Aorta (tissue), 5 donors: Measurements from ENCODE around the gene ZNF423. TPM values are rescaled to one million over a fixed set of nuclear protein-coding genes. Genes with fewer than 3 reads are reported as not detected.

Experiments
- ATAC-seq: fragments of 200-7000 bp; cut with Tn5 transposase; one replicate; pipeline ENCODE4 v1.9.1; 2022; ENCODE audit warnings: moderate library complexity; ENCODE audit not compliant: low FRiP score
- DNase-seq, 2 donors: peaks; one replicate each; pipeline ENCODE4 v3.0.0-alpha.2; 2020
- H3K27ac ChIP-seq, 2 donors: one replicate each; pipeline ENCODE4 v1.5.1; 2013; ENCODE audit warnings: low read length in 2 of 2, mild to moderate bottlenecking in 2 of 2, moderate library complexity in 2 of 2, control low read depth in 1 of 2, inconsistent platforms in 1 of 2, low read depth in 1 of 2
- H3K27me3 ChIP-seq, 2 donors: one replicate each; pipeline ENCODE4 v1.6.1; 2013; ENCODE audit warnings: control low read depth in 1 of 2, low read length in 1 of 2, mild to moderate bottlenecking in 1 of 2, moderate library complexity in 1 of 2; ENCODE audit not compliant: insufficient read depth in 2 of 2, control insufficient read depth in 1 of 2
- H3K36me3 ChIP-seq, 2 donors: one replicate each; pipeline ENCODE4 v1.6.1; 2013; ENCODE audit warnings: control low read depth in 1 of 2, low read length in 1 of 2, mild to moderate bottlenecking in 1 of 2; ENCODE audit not compliant: insufficient read depth in 2 of 2, control insufficient read depth in 1 of 2
- H3K4me1 ChIP-seq, 2 donors: one replicate each; pipeline ENCODE4 v1.6.1; 2013; ENCODE audit warnings: low read length in 2 of 2, control low read depth in 1 of 2, mild to moderate bottlenecking in 1 of 2, moderate library complexity in 1 of 2; ENCODE audit not compliant: insufficient read depth in 2 of 2, control insufficient read depth in 1 of 2
- H3K4me3 ChIP-seq, 2 donors: one replicate each; pipeline ENCODE4 v1.5.1; 2013; ENCODE audit warnings: low read length in 2 of 2, control low read depth in 1 of 2, mild to moderate bottlenecking in 1 of 2
- H3K9me3 ChIP-seq: one replicate; pipeline ENCODE4 v1.6.1; 2013; ENCODE audit warnings: mild to moderate bottlenecking, low read length; ENCODE audit not compliant: control insufficient read depth
- WGBS, 2 donors: extraction: QIAGEN DNeasy Blood & Tissue Kit; methylation state at CpG; one replicate each; pipeline ENCODE4 v1.1.7; 2013; 5-methylcytosine and 5-hydroxymethylcytosine counted together
- intact Hi-C, 2 donors: fragments of 100-400 bp; cut with DNase I; formaldehyde crosslinking; loops; one replicate each; pipeline versions ENCODE4 v1.14.2 to v1.15.0; 2022
- polyA plus RNA-seq, 2 donors: library from polyadenylated mRNA; stranded (reverse); fragments of 200-250 nt; gene quantifications; one replicate each; pipeline ENCODE4 v1.2.3, GENCODE V29; 2013
- total RNA-seq, 2 donors: library from RNA; stranded (reverse); fragmentation: NEBNext Ultra II Directional; extraction: Animal tissue kit (Norgen Biotek cat#: 25700); gene quantifications; one replicate each; pipeline ENCODE4 v1.2.1, GENCODE V29; 2021
- donor health status: healthy with polysubstance abuse.
- donor health status: Bipolar disorder and iron deficiency.
- donor health status: DM: no; HTN: no; CAD: no.
- donor health status: DM: no; HTN: no; CAD: no.
- donor health status: DM: yes; HTN: yes; CAD: no.

The ZNF423 gene
- total and polyA plus RNA-seq, 4 donors: 3.1 to 43.1 (median 10.0) TPM

DNA sequence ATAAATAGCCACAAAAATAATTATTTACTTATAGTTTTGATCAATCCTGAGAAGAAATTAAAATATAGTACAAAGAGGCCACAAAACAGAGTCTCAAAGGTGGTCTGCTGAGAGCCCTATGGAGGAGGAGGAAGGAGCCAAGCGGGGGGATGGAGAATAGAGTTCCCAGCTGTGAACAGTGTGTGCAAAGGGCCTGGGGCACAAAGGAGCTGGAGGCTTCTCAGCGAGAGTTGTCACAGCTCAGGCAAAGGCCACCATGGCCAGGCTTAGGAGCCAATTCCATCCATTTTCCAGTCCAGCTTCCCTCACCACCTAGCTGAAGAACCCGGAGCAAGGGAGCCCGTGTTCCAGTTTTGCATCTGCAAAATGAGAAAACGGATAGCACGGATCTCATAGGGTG lies 5.4 kb upstream of the ZNF423 start:
- WGBS, 2 donors: 93 to 95% methylated on average over 6 of the region's 6 CpGs
- ATAC-seq (no peak), DNase-seq (no peak)
- H3K36me3 ChIP-seq: no peaks in the 10 kb centered on the region
- intact Hi-C loops: loop anchor here in 1 of 2 donors (5.0 kb wide), 2 partner anchors 34 to 374 kb away; no protein-coding TSS in a partner anchor
- no peaks in the 10 kb centered on the region for H3K4me1 ChIP-seq
- H3K4me3 ChIP-seq: no peak overlapping the region
- no peak overlapping the region for H3K27ac ChIP-seq
- no peaks in the 10 kb centered on the region for H3K27me3 ChIP-seq
- H3K9me3 ChIP-seq: no peaks in the 10 kb centered on the region

DNA sequence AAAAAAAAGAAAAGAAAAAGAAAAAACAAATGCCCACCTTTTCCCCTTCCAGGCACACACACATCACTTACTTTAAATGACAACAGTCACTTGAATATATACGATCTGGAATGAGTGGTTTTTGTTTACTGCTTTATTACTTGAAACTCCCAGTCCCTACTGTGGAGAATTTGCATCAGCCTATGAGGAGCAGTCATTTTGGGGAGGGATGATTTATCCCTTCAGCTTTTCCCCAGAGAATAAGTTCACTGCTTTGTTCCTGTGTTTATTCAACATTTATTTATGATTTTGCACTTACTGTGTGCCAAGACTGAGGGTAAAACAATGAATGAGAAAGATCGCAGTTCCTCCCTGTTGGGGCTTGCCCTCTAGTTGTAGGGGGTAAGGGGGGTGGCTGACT lies 4.7 kb upstream of the ZNF423 start:
- no peak overlapping the region for H3K27ac ChIP-seq
- ATAC-seq: no peak
- H3K27me3 ChIP-seq: no peaks in the 10 kb centered on the region
- no peaks in the 10 kb centered on the region for H3K36me3 ChIP-seq
- H3K4me3 ChIP-seq: no peak overlapping the region
- DNase-seq: no peak
- no peaks in the 10 kb centered on the region for H3K9me3 ChIP-seq
- intact Hi-C loops: loop anchor here in 1 of 2 donors (5.0 kb wide), 2 partner anchors 33 to 373 kb away; no protein-coding TSS in a partner anchor
- no peaks in the 10 kb centered on the region for H3K4me1 ChIP-seq
- 50 to 55% methylated on average over 2 of the region's 2 CpGs for WGBS, 2 donors

DNA sequence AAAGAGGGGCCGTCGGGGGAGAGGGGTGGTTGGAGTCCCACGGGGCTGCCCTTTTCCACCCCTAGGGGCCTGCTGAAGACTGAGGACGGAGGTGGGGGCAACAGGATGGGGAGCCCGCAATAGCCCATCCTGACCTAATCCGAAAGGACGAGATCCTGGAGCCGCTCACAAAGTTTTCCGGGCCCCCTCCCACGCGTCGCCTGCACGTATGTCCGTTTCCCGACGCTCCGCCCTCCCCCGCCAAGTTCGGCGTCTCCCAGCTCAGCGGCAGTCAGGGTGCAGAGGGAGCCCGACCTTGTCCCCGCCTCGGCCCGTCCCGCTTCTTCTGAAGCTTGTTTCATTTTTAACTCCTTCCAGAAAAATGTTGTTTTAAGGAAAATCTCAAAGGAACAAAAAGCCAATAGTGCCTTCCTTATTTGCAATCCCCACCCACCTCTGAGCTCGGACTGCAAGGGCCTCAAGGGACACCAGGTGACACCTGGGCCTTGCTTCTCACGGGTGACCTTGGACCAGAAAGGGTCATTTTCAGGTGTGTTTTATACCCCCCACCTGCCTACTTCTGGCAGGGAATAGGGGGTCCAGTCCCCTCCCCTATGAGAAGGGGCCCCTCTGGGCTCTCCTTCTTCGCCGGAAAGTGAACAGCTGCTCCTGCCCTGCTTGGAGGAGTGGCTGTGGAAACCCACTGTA lies 3.4 kb upstream of the ZNF423 start:
- Histone ChIP-seq H3K4me3 (peak overlapping the region in 1 of 2 donors; percentile 45), H3K36me3 (no peaks in the 10 kb centered on the region), H3K4me1 (no peaks in the 10 kb centered on the region), H3K9me3 (no peaks in the 10 kb centered on the region), H3K27ac (peak overlapping the region in 1 of 2 donors; percentile 14), H3K27me3 (no peaks in the 10 kb centered on the region)
- intact Hi-C loops: loop anchor here (2.0 to 10.0 kb wide), 5 partner anchors 104 to 374 kb away; no protein-coding TSS in a partner anchor
- peak; percentile 78 to 90 for DNase-seq
- peak; percentile 48 for ATAC-seq
- 4 to 5% methylated on average over 25 to 30 of the region's 30 CpGs for WGBS, 2 donors

DNA sequence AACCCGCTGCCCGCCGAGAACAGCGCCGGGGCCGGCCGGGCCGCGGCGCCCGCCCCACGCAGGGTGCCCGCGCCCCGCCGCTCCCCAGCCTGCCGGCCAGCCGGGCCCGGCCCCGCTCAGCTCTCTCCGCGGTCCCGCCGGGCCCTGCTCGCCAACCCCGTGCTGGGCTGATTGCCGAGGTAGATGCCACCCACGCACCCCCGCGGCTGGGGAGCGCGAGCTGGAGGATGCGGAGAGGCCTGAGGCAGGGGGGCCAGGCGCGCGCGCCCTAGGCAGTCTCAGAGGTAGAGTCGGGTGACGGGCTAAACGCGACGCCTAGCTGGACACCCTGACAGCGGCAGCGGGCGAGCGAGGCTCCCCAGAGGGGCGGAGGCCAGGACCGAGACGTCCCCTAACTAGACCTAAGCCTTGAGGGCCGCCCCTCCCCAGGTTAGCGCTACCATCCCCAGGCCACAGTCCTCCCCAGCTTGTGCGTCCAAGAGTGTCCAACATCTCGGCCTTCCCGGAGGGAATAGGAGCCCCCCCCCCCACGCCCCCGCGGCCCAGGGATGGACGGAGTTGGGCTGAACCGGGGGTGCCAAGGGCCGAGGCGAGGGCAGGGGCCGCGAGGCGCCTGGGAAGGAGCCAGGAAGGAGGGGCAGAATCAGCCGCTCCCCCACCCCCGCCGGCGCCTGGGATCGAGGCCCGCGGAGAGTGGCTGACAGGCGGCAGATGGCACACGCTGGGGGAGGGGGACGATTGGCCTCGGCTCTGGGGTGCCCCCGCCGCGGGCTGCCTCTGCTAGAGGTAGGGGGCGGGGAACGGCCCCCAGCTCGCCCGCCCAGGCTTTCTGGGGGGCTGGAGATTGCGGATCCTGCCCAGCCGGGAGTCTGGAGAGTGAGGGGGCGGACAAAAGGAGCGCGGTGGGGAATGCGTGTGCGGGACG lies 2.5 kb upstream of the ZNF423 start:
- DNase-seq: peak; percentile 76 to 94
- no peaks in the 10 kb centered on the region for H3K9me3 ChIP-seq
- 0 to 1% methylated on average over 69 to 90 of the region's 90 CpGs for WGBS, 2 donors
- H3K36me3 ChIP-seq: no peaks in the 10 kb centered on the region
- H3K27ac ChIP-seq: peak overlapping the region in 1 of 2 donors; percentile 59
- intact Hi-C loops: loop anchor here (2.0 to 10.0 kb wide), 5 partner anchors 104 to 374 kb away; no protein-coding TSS in a partner anchor
- ATAC-seq: peak; percentile 56
- no peaks in the 10 kb centered on the region for H3K4me1 ChIP-seq
- no peaks in the 10 kb centered on the region for H3K27me3 ChIP-seq
- H3K4me3 ChIP-seq: peak overlapping the region; percentile 45 to 49

DNA sequence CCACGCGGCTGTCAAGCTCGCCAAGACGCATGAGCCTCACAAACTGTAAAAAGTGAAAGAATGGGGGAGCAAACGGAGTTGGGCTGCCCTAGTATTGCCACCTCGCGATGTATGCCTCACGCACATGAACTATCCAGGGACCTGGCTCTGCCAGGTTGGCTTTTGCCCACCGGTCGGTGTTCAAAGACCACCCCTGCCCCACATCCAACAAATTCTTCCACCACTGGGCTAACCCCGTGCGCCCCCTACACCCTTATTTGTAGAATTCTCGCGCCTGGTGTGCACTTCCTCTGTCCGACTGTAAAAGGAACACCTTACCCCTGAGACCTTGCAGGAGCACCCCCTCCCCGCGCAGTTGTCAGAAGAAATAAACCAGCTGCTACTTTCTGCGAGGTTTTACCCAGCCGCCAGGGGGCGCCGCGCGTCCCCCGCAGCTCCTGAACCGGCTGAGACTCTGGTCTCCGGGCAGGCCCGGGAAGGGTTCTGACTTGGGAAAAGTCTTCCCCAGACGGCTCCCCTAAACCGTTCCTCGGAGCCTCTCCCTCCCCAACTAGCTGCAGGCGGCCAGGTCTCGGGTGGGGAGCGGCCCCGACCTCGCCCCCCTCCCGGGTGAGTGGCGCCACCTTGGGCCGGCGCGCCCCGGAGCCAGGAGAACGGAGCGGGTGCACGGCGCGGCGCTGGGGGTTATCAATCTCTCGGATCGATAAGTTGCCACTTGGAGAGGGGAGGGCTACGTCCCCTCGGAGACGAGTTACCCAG lies 1.7 kb upstream of the ZNF423 start:
- 0 to 1% methylated on average over 52 of the region's 52 CpGs for WGBS, 2 donors
- peak; percentile 70 to 85 for DNase-seq
- peak; percentile 17 for ATAC-seq

DNA sequence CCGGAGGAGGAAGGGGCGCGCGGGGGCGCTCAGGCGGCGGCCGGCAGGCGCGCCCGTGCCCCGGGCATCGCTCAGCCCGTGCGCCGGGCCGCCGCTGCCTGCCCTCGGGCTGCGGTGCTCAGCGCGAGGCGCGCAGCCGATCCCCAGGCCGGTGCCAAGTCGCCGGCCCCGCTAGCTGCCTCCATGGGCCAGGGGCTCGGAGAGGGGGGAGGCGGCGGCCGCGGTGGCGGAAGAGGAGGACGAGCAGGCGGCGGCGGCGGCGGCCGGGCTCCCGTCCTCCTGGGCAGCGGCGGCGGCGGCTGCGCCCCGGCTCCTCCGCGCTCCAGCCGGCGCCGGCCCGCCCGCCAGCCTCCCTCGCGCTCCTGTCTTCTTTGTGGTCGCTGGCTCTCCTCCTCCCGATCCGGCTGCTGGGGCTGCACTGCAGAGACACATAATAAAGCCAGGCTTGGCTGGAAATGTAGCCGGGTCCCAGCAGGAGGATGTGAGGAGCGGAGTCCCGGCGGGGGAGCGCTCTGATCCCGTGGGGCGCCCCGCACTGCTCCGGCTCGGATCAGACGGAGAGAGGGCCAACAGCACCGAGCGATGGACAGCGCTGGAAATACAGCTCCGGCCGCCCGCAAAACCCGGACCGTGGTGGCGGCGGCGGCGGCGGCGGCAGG lies 889 bp upstream of the ZNF423 start:
- H3K27ac ChIP-seq: peak overlapping the region in 1 of 2 donors; percentile 22
- H3K4me1 ChIP-seq: no peaks in the 10 kb centered on the region
- no peaks in the 10 kb centered on the region for H3K27me3 ChIP-seq
- intact Hi-C loops: loop anchor here (5.0 to 10.0 kb wide), 4 partner anchors 154 to 372 kb away; no protein-coding TSS in a partner anchor
- WGBS, 2 donors: 0 to 1% methylated on average over 42 to 86 of the region's 86 CpGs
- peak; percentile 57 for ATAC-seq
- H3K4me3 ChIP-seq: peak overlapping the region; percentile 86 to 87
- no peaks in the 10 kb centered on the region for H3K36me3 ChIP-seq
- no peaks in the 10 kb centered on the region for H3K9me3 ChIP-seq
- peak; percentile 86 to 92 for DNase-seq

More for the DNA sequence above, 1.7 kb upstream of the ZNF423 start:
- Histone ChIP-seq H3K27ac (peak overlapping the region in 1 of 2 donors; percentile 59), H3K36me3 (no peaks in the 10 kb centered on the region), H3K27me3 (no peaks in the 10 kb centered on the region), H3K9me3 (no peaks in the 10 kb centered on the region), H3K4me1 (no peaks in the 10 kb centered on the region), H3K4me3 (peak overlapping the region; percentile 49 to 87)
- intact Hi-C loops: loop anchor here (2.0 to 10.0 kb wide), 5 partner anchors 103 to 373 kb away; no protein-coding TSS in a partner anchor

DNA sequence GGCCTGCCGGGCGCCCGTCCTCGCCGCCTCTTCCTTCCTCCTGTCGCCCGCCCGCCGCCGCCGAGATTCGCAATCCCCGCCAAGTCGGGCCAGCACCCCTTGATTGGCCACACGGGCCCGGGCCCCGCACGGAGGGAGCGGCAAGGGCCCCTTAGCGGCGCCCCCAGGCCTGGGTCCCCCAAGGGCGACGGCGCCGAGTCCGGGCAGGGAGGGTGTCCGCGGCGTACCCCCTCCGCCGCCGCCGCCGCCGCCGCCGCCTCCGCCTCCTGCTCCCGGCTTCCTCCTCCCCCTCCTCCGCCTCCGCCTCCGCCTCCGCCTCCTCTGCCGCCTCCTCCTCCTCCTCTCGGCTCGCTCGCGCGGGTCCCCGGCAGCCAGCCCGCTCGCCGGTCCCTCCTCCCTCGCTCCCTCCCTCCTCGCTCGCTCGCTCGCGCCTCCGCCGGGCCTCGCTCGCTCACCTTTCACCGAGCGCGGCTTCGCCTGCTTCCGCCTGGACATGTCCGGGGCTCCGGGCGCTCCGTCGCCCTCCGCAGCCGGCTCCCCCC lies 561 bp downstream of the ZNF423 start:
- DNase-seq (peak; percentile 92 to 95), ATAC-seq (peak; percentile 84)
- H3K4me1 ChIP-seq: no peaks in the 10 kb centered on the region
- H3K36me3 ChIP-seq: no peaks in the 10 kb centered on the region
- H3K27me3 ChIP-seq: no peaks in the 10 kb centered on the region
- peak overlapping the region; percentile 87 to 92 for H3K4me3 ChIP-seq
- no peaks in the 10 kb centered on the region for H3K9me3 ChIP-seq
- intact Hi-C loops: loop anchor here (2.0 to 10.0 kb wide), 6 partner anchors 27 to 371 kb away; no protein-coding TSS in a partner anchor
- WGBS, 2 donors: 1 to 2% methylated on average over 25 to 75 of the region's 75 CpGs
- peak overlapping the region; percentile 30 to 71 for H3K27ac ChIP-seq
